ENCODE results near the gene TMEM200A. TPM values are rescaled to one million over a fixed set of nuclear protein-coding genes. Genes with fewer than 3 reads are reported as not detected.

The TMEM200A gene
- total RNA-seq, 2 donors from 2014 or later, result 0.87 to 5.1 TPM

- H3K9me3 ChIP-seq, result no peaks in the 10 kb centered on the region
- H3K27ac ChIP-seq, result no peak overlapping the region
- no peak for DNase-seq (ENCODE audit: low spot score)
- no peak overlapping the region for H3K4me3 ChIP-seq
- no peaks in the 10 kb centered on the region for H3K27me3 ChIP-seq (replicated peaks; ENCODE audit: insufficient read depth)
- 91% methylated on average over 1 of the region's 1 CpG for WGBS
- no peaks in the 10 kb centered on the region for H3K4me1 ChIP-seq (replicated peaks)
- intact Hi-C loops (cut with DNase I), result no loop called here
- TF ChIP-seq CTCF (IDR thresholded peaks at IDR 0.05) (no peak), POLR2AphosphoS5 (IDR thresholded peaks at IDR 0.05) (no peak), POLR2A (IDR thresholded peaks at IDR 0.05) (no peak)
- no peaks in the 10 kb centered on the region for H3K36me3 ChIP-seq
Measured at GRCh38 chr6:130425537-130425936, 59.7 kb downstream of the TMEM200A start.

- H3K4me1 ChIP-seq (replicated peaks), result no peaks in the 10 kb centered on the region
- H3K27me3 ChIP-seq (replicated peaks; ENCODE audit: insufficient read depth), result no peaks in the 10 kb centered on the region
- intact Hi-C loops (cut with DNase I), result no loop called here
- H3K4me3 ChIP-seq, result no peak overlapping the region
- WGBS, result 67% methylated on average over 7 of the region's 7 CpGs
- no peak for DNase-seq (ENCODE audit: low spot score)
- TF ChIP-seq POLR2AphosphoS5 (IDR thresholded peaks at IDR 0.05) (no peak), CTCF (IDR thresholded peaks at IDR 0.05) (no peak), POLR2A (IDR thresholded peaks at IDR 0.05) (no peak)
- no peaks in the 10 kb centered on the region for H3K9me3 ChIP-seq
- no peaks in the 10 kb centered on the region for H3K36me3 ChIP-seq
- H3K27ac ChIP-seq, result no peak overlapping the region
Measured at GRCh38 chr6:130426066-130426721, 60.4 kb downstream of the TMEM200A start.

DNA sequence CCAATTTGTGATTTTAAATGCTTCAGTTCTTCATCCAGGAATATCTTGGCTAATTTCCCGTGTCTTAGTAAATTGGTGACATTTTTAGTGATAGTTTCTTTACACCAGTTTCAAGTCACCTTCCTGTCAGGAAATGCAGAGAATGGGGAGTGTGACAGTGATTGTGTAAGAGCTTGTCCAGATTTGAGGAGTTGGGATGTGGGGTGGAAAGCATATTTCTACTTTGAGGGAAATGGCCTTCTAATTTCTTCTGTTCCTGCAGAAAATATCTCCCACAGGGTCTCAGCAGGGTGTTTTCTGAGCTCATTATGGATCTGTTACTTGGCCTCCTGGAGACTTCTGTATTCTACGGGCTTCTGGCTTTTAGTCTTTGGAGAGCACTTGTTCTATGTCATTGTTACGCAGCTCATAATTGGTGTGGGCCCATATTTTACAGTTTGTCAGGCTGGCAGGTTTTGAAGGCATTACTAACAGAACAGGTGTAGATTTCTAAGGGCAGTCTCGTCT is 65.6 kb downstream of the TMEM200A start:
- 63% methylated on average over 4 of the region's 4 CpGs for WGBS
- TF ChIP-seq POLR2A (IDR thresholded peaks at IDR 0.05) (no peak), POLR2AphosphoS5 (IDR thresholded peaks at IDR 0.05) (no peak), CTCF (IDR thresholded peaks at IDR 0.05) (no peak)
- DNase-seq (ENCODE audit: low spot score), result no peak
- Histone ChIP-seq H3K9me3 (no peaks in the 10 kb centered on the region), H3K27ac (no peak overlapping the region), H3K4me3 (no peak overlapping the region), H3K36me3 (no peaks in the 10 kb centered on the region), H3K4me1 (replicated peaks) (no peaks in the 10 kb centered on the region), H3K27me3 (replicated peaks; ENCODE audit: insufficient read depth) (no peaks in the 10 kb centered on the region)
- intact Hi-C loops (cut with DNase I), result no loop called here

GRCh38 chr6:130432838-130433237 is 67.0 kb downstream of the TMEM200A start:
- H3K36me3 ChIP-seq, result no peaks in the 10 kb centered on the region
- H3K27ac ChIP-seq, result no peak overlapping the region
- H3K27me3 ChIP-seq (replicated peaks; ENCODE audit: insufficient read depth), result no peaks in the 10 kb centered on the region
- no peak for TF ChIP-seq POLR2A (IDR thresholded peaks at IDR 0.05)
- TF ChIP-seq CTCF (IDR thresholded peaks at IDR 0.05), result no peak
- no peak for TF ChIP-seq POLR2AphosphoS5 (IDR thresholded peaks at IDR 0.05)
- no peak for DNase-seq (ENCODE audit: low spot score)
- H3K4me3 ChIP-seq, result no peak overlapping the region
- intact Hi-C loops (cut with DNase I), result no loop called here
- no peaks in the 10 kb centered on the region for H3K4me1 ChIP-seq (replicated peaks)
- H3K9me3 ChIP-seq, result no peaks in the 10 kb centered on the region
- WGBS, result 90% methylated on average over 4 of the region's 4 CpGs

Data from prostate gland (tissue), 2 donors.